ENCODE measurements around the gene CFAP61.

The CFAP61 gene

DNA sequence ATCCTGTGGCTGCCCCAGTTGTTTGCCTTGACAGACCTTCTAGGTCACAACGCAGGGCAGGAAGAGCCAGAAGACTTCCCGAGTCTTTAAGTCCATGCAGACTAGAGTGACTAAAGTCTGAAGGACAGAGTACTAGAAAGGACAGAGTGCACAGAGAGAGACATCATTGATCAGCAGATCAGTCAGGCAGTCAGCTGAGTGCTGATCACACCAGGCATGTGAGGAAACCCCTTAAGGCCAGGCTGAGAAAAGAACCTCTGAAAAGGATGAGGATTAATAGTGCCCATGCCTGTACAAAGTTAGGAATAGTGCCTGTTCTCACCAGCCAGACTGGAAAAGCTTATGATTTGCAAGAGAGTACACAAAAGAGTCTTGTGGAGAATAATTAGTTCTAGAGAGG is 91.3 kb downstream of the CFAP61 start:
- Histone ChIP-seq H3K27me3 (ENCODE audit: control insufficient read depth, insufficient read depth, low read length) (no peaks in the 10 kb centered on the region), H3K4me3 (ENCODE audit: low read depth, low read length) (no peak overlapping the region), H3K9ac (ENCODE audit: low read depth, low read length) (no peak overlapping the region), H3K9me3 (ENCODE audit: control insufficient read depth, insufficient read depth, low read length) (no peaks in the 10 kb centered on the region), H3K36me3 (ENCODE audit: control insufficient read depth, insufficient read depth, low read length) (no peaks in the 10 kb centered on the region), H3K4me1 (ENCODE audit: control insufficient read depth, insufficient read depth, low read length) (no peaks in the 10 kb centered on the region)

DNA sequence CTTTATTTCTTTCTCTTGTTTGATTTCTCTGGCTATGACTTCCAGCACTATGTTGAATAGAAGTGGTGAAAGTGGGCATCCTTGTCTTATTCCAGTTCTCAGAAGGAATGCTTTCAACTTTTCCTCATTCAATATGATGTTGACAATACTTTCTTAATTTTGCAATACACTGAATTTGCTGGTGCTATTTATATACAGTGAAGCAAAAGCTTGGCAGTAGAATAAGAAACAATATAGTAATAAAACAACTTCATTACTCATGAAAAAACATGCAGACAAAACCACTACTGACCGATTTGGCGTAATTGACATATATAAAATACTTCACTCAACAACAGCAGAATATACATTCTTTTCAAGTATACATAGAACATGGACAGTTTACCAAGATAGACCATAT is 96.4 kb downstream of the CFAP61 start:
- H3K27me3 ChIP-seq (ENCODE audit: control insufficient read depth, insufficient read depth, low read length): no peaks in the 10 kb centered on the region
- H3K36me3 ChIP-seq (ENCODE audit: control insufficient read depth, insufficient read depth, low read length): no peaks in the 10 kb centered on the region
- no peaks in the 10 kb centered on the region for H3K4me1 ChIP-seq (ENCODE audit: control insufficient read depth, insufficient read depth, low read length)
- no peaks in the 10 kb centered on the region for H3K9me3 ChIP-seq (ENCODE audit: control insufficient read depth, insufficient read depth, low read length)
- no peak overlapping the region for H3K9ac ChIP-seq (ENCODE audit: low read depth, low read length)
- no peak overlapping the region for H3K4me3 ChIP-seq (ENCODE audit: low read depth, low read length)

DNA sequence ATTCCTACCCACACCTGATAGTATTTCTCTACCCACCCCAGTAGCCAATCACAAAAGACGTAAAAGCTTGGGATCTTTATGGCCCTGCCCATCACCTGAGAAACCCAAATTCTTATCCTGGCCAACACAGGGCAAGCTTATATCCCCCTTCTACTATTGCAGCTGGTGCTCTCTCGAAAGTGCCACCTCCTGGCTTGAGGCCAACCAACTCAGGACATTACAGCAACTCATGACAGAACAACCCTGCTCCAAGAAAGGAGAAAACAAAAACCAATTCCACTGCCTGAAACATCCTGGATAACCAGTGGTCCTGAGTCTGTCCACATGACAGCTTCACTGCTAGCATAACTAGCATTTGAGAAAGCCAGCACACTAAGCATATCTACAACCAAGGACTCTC is 97.9 kb downstream of the CFAP61 start:
- Histone ChIP-seq H3K36me3 (ENCODE audit: control insufficient read depth, insufficient read depth, low read length) (no peaks in the 10 kb centered on the region), H3K9me3 (ENCODE audit: control insufficient read depth, insufficient read depth, low read length) (no peaks in the 10 kb centered on the region), H3K4me1 (ENCODE audit: control insufficient read depth, insufficient read depth, low read length) (no peaks in the 10 kb centered on the region)

DNA sequence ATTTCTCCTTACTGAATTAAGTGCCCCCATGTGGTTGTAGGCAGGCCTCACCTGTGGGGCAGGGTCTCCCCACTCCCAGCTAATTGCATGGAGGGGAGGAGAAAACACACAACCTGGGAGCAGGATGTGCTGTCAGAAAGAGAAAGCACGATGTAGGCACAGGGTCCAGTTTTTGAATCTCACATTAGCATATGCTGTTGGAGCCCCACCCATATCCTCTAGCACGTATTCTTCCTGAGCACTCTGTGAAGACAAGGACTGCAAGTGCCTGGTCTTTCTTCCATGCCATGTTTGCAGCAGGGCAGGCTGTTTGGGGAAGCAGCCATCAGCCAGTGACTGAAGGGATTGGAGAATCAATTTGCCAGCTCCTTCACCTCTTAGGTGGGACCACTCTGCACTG is 108.2 kb downstream of the CFAP61 start:
- H3K9ac ChIP-seq (ENCODE audit: low read depth, low read length): no peak overlapping the region
- no peak overlapping the region for H3K4me3 ChIP-seq (ENCODE audit: low read depth, low read length)
- no peaks in the 10 kb centered on the region for H3K4me1 ChIP-seq (ENCODE audit: control insufficient read depth, insufficient read depth, low read length)
- no peaks in the 10 kb centered on the region for H3K36me3 ChIP-seq (ENCODE audit: control insufficient read depth, insufficient read depth, low read length)
- H3K9me3 ChIP-seq (ENCODE audit: control insufficient read depth, insufficient read depth, low read length): no peaks in the 10 kb centered on the region
- H3K27me3 ChIP-seq (ENCODE audit: control insufficient read depth, insufficient read depth, low read length): no peaks in the 10 kb centered on the region

More for the DNA sequence above, 97.9 kb downstream of the CFAP61 start:
- Histone ChIP-seq H3K9ac (ENCODE audit: low read depth, low read length) (no peak overlapping the region), H3K4me3 (ENCODE audit: low read depth, low read length) (no peak overlapping the region), H3K27me3 (ENCODE audit: control insufficient read depth, insufficient read depth, low read length) (no peaks in the 10 kb centered on the region)

DNA sequence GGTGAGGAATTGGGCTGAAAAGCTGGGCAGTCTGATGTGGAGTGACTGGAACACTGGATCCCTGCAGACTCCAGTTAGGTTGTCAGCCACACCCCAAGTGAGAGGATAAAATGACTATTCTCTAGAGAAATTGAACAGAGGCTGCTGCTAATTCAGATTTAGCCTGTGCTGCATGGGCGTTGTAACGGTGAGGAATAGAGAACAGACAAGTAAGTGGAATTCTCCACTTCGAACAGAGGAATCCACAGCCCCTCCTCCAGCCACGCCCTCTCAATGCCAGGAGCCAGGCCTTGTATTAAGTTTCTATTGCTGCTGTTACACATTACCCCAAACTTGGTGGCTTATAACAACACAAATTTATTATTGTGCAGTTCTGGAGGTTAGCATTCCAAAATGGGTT is 109.3 kb downstream of the CFAP61 start:
- no peaks in the 10 kb centered on the region for H3K27me3 ChIP-seq (ENCODE audit: control insufficient read depth, insufficient read depth, low read length)
- H3K36me3 ChIP-seq (ENCODE audit: control insufficient read depth, insufficient read depth, low read length): no peaks in the 10 kb centered on the region
- no peaks in the 10 kb centered on the region for H3K4me1 ChIP-seq (ENCODE audit: control insufficient read depth, insufficient read depth, low read length)
- no peak overlapping the region for H3K9ac ChIP-seq (ENCODE audit: low read depth, low read length)
- no peaks in the 10 kb centered on the region for H3K9me3 ChIP-seq (ENCODE audit: control insufficient read depth, insufficient read depth, low read length)
- no peak overlapping the region for H3K4me3 ChIP-seq (ENCODE audit: low read depth, low read length)

DNA sequence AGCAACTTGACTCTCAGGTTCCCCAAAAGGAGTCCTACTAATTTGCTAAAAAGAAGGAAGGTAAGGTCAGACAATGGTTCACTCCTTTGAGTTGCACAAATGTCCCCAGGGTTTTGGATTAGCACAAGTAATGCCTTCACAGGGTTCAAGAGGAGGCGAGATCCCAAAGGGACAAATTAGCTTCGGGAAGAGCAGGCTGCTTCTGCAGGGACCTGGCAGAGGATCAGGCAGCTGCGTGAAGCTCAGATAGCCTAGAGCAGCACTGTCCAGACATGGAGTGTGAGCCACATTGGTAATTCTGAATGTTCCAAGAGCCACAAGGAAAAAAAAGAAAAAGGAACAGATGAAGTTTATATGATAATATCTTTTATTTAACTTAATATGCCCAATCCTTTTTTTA is 115.4 kb downstream of the CFAP61 start:
- Histone ChIP-seq H3K4me3 (ENCODE audit: low read depth, low read length) (no peak overlapping the region), H3K36me3 (ENCODE audit: control insufficient read depth, insufficient read depth, low read length) (no peaks in the 10 kb centered on the region), H3K9ac (ENCODE audit: low read depth, low read length) (no peak overlapping the region), H3K9me3 (ENCODE audit: control insufficient read depth, insufficient read depth, low read length) (no peaks in the 10 kb centered on the region), H3K4me1 (ENCODE audit: control insufficient read depth, insufficient read depth, low read length) (no peaks in the 10 kb centered on the region), H3K27me3 (ENCODE audit: control insufficient read depth, insufficient read depth, low read length) (no peaks in the 10 kb centered on the region)

DNA sequence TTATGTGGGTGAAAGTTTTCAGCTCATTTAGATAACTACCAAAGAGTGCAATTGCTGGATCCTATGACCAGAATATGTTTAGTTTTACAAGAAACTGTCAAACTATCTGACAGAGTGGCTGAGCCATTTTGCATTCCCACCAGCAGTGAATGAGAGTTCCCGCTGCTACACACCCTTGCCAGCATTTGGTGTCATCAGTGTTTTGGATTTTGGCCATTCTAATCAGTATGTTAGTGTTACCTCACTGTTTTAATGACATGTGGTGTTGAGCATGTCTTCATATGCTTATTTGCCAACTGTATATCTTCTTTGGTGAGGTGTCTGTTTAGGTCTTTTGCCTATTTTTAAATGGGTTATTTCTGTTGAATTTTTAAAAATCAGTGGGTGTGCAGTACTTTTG is 120.9 kb downstream of the CFAP61 start:
- Histone ChIP-seq H3K36me3 (ENCODE audit: control insufficient read depth, insufficient read depth, low read length) (no peaks in the 10 kb centered on the region), H3K27me3 (ENCODE audit: control insufficient read depth, insufficient read depth, low read length) (no peaks in the 10 kb centered on the region), H3K9me3 (ENCODE audit: control insufficient read depth, insufficient read depth, low read length) (no peaks in the 10 kb centered on the region), H3K4me1 (ENCODE audit: control insufficient read depth, insufficient read depth, low read length) (no peaks in the 10 kb centered on the region), H3K4me3 (ENCODE audit: low read depth, low read length) (no peak overlapping the region), H3K9ac (ENCODE audit: low read depth, low read length) (no peak overlapping the region)

DNA sequence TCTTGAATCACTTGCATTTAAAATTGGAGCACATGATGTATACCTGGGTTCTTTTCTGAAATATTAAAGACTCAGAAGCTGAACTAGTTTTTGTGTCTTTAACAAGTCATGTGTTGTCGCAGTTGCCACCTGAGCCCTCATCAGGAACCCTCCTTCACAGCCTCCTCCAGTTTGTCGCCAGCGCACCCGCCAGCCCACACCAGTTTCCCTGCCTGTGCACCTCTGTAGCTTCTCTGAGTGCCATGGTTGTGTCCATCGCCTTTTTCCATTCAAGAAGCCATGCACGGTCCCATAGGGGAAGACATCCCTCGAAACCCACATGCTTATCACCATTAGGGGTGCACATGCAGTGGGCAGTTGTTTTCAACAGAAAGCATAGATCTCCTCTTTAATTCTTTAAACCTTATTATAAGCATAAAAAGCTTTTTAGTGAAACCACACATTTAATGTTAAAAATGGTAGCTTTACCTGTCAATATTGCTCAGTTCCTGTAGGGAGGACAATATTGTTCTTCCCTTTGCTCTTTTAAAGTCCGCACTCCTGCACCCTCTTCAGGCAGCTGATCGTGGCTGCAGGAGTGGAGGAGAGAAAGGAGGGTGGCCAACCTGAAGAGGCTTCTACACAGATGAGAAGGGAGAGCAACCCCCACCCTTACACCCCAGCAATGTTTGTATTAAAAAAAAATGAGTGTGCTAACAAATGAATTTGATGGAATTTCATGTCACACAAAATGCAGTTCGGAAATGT is 121.9 kb downstream of the CFAP61 start:
- Histone ChIP-seq H3K9me3 (ENCODE audit: control insufficient read depth, insufficient read depth, low read length) (no peaks in the 10 kb centered on the region), H3K9ac (ENCODE audit: low read depth, low read length) (no peak overlapping the region), H3K36me3 (ENCODE audit: control insufficient read depth, insufficient read depth, low read length) (no peaks in the 10 kb centered on the region), H3K4me1 (ENCODE audit: control insufficient read depth, insufficient read depth, low read length) (no peaks in the 10 kb centered on the region), H3K4me3 (ENCODE audit: low read depth, low read length) (no peak overlapping the region), H3K27me3 (ENCODE audit: control insufficient read depth, insufficient read depth, low read length) (no peaks in the 10 kb centered on the region)

DNA sequence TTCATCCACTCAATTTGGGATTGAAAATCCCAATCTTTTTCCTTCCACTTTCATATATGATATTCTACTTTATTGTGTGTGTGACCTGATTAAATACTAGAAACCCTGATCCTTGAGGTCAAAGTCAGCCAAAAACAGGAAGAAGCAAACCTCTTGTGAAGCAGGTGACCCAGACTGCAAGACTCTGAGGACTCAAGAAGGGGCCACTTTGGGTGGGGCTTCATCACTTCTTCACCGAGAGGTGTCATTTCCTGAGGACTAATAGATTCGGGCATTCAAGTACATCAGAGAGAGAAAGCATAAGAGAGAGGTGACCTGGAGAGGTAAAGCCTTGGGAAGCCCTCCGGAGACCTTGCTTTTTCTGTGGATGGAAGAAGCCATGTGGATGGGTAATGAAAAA is 129.0 kb downstream of the CFAP61 start:
- Histone ChIP-seq H3K27me3 (ENCODE audit: control insufficient read depth, insufficient read depth, low read length) (no peaks in the 10 kb centered on the region), H3K4me3 (ENCODE audit: low read depth, low read length) (no peak overlapping the region), H3K9me3 (ENCODE audit: control insufficient read depth, insufficient read depth, low read length) (no peaks in the 10 kb centered on the region), H3K36me3 (ENCODE audit: control insufficient read depth, insufficient read depth, low read length) (no peaks in the 10 kb centered on the region), H3K9ac (ENCODE audit: low read depth, low read length) (no peak overlapping the region), H3K4me1 (ENCODE audit: control insufficient read depth, insufficient read depth, low read length) (no peaks in the 10 kb centered on the region)

DNA sequence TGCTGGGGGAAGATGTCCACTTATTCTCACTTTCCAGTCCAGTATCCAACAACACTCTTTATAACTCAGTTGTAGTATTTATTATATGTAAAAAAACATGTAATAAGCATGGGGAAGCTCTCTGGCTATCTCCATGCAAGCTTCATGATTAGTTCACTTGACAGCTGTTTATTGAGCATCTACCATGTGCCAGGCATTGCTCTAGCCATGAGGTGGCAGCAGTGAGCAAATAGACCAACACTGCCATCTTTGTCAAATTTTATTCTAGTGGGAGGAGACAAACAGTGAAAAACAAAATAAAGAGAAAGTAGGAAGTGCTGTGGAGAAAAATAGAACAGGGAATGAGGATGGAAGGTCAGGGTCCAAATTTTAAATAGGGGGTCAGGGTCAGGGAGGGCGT is 131.8 kb downstream of the CFAP61 start:
- H3K9ac ChIP-seq (ENCODE audit: low read depth, low read length): no peak overlapping the region
- no peaks in the 10 kb centered on the region for H3K4me1 ChIP-seq (ENCODE audit: control insufficient read depth, insufficient read depth, low read length)
- no peaks in the 10 kb centered on the region for H3K36me3 ChIP-seq (ENCODE audit: control insufficient read depth, insufficient read depth, low read length)
- H3K4me3 ChIP-seq (ENCODE audit: low read depth, low read length): no peak overlapping the region
- H3K9me3 ChIP-seq (ENCODE audit: control insufficient read depth, insufficient read depth, low read length): no peaks in the 10 kb centered on the region
- H3K27me3 ChIP-seq (ENCODE audit: control insufficient read depth, insufficient read depth, low read length): no peaks in the 10 kb centered on the region

DNA sequence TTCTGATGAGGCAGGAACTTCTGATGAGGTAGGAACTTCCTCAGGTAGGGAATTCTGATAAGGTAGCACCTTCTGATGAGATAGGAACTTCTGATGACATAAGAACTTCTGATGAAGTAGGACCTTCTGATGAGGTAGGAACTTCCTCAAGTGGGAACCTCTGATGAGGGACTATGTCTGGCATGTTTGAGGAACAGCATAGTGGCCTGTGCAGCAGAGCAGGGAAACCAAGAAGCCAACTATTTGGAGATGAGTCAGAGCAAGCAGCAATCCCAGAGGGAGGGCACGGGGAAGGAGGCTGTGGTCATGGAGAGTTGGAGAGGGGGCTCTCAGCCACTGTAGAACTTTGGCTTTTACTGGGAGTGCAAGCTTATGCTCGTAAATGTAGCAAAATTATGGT is 132.4 kb downstream of the CFAP61 start:
- Histone ChIP-seq H3K9me3 (ENCODE audit: control insufficient read depth, insufficient read depth, low read length) (no peaks in the 10 kb centered on the region), H3K4me3 (ENCODE audit: low read depth, low read length) (no peak overlapping the region)

DNA sequence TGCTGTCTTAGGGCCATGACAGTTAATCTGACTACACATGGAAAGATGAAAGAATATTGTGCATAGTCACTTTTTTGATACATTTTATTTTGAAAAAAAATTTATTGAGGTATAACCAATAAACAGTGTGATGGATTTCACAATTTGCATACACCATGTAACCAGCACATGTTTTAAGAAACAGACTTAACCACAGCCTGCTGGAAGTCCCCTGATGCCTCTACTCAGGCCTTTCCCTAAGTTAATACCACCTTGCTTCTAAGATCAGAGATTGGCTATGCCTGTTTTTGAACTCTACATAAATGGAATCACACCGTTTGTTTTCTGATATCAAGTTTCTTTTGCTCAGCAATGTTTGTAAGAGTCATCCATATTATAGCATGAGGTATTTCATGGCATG is 136.3 kb downstream of the CFAP61 start:
- no peak overlapping the region for H3K4me3 ChIP-seq (ENCODE audit: low read depth, low read length)
- H3K9me3 ChIP-seq (ENCODE audit: control insufficient read depth, insufficient read depth, low read length): no peaks in the 10 kb centered on the region
- no peaks in the 10 kb centered on the region for H3K27me3 ChIP-seq (ENCODE audit: control insufficient read depth, insufficient read depth, low read length)
- no peak overlapping the region for H3K9ac ChIP-seq (ENCODE audit: low read depth, low read length)
- no peaks in the 10 kb centered on the region for H3K4me1 ChIP-seq (ENCODE audit: control insufficient read depth, insufficient read depth, low read length)
- no peaks in the 10 kb centered on the region for H3K36me3 ChIP-seq (ENCODE audit: control insufficient read depth, insufficient read depth, low read length)

More for the DNA sequence above, 132.4 kb downstream of the CFAP61 start:
- H3K4me1 ChIP-seq (ENCODE audit: control insufficient read depth, insufficient read depth, low read length): no peaks in the 10 kb centered on the region
- H3K36me3 ChIP-seq (ENCODE audit: control insufficient read depth, insufficient read depth, low read length): no peaks in the 10 kb centered on the region
- H3K27me3 ChIP-seq (ENCODE audit: control insufficient read depth, insufficient read depth, low read length): no peaks in the 10 kb centered on the region
- no peak overlapping the region for H3K9ac ChIP-seq (ENCODE audit: low read depth, low read length)

All from iPS-15b (cell line).